Neural progenitor cell (in vitro differentiated cells): Measurements from ENCODE around the gene ITPR2. TPM values are rescaled to one million over a fixed set of nuclear protein-coding genes. Genes with fewer than 3 reads are reported as not detected.

ENCODE experiments used
- DNase-seq: peaks from one replicate; pipeline ENCODE4 v3.0.0-alpha.2; 2016; ENCODE audit warnings: low spot score
- H2AFZ ChIP-seq: fragments of 200-600 bp; sonication (generic); replicated peaks from 2 replicates; pipeline ENCODE4 v1.6.1; 2016; ENCODE audit warnings: antibody characterized with exemption
- H3F3A ChIP-seq: fragments of 200-600 bp; sonication (generic); 2 replicates; pipeline ENCODE4 v1.6.1; 2016; ENCODE audit warnings: antibody characterized with exemption, low read depth
- H3K27ac ChIP-seq: fragments of 200-600 bp; sonication (generic); 2 replicates; pipeline ENCODE4 v1.5.1; 2016; ENCODE audit warnings: mild to moderate bottlenecking
- H3K27me3 ChIP-seq: fragments of 200-600 bp; sonication (generic); 2 replicates; pipeline ENCODE4 v1.6.1; 2016; ENCODE audit warnings: mild to moderate bottlenecking, moderate library complexity
- H3K36me3 ChIP-seq: fragments of 200-600 bp; sonication (generic); 2 replicates; pipeline ENCODE4 v1.5.1; 2016
- H3K4me1 ChIP-seq: fragments of 200-600 bp; sonication (generic); 2 replicates; pipeline ENCODE4 v1.6.1; 2016; ENCODE audit warnings: mixed run types
- H3K4me2 ChIP-seq: fragments of 200-600 bp; sonication (generic); 2 replicates; pipeline ENCODE4 v1.6.1; 2016
- H3K4me3 ChIP-seq: fragments of 200-600 bp; sonication (generic); 2 replicates; pipeline ENCODE4 v1.5.1; 2016
- H3K79me2 ChIP-seq: fragments of 200-600 bp; sonication (generic); 2 replicates; pipeline ENCODE4 v1.6.1; 2016; ENCODE audit warnings: low read depth
- H3K9ac ChIP-seq: fragments of 200-600 bp; sonication (generic); 2 replicates; pipeline ENCODE4 v1.6.1; 2016
- H3K9me3 ChIP-seq: fragments of 200-600 bp; sonication (generic); 2 replicates; pipeline ENCODE4 v1.5.1; 2016; ENCODE audit warnings: low read depth
- H4K20me1 ChIP-seq: fragments of 200-600 bp; sonication (generic); 2 replicates; pipeline ENCODE4 v1.6.1; 2016; ENCODE audit warnings: low read depth
- H3K27ac Mint-ChIP-seq: 3 replicates; pipeline ENCODE4 v1.8.0; 2021; ENCODE audit warnings: mixed read lengths
- H3K27me3 Mint-ChIP-seq: 2 replicates; pipeline ENCODE4 v1.8.0; 2022; ENCODE audit warnings: low read depth, mild to moderate bottlenecking, inconsistent platforms, moderate library complexity, mixed read lengths; ENCODE audit not compliant: insufficient read depth
- H3K36me3 Mint-ChIP-seq: 3 replicates; pipeline ENCODE4 v1.8.0; 2021; ENCODE audit warnings: mixed read lengths
- H3K4me1 Mint-ChIP-seq: 3 replicates; pipeline ENCODE4 v1.8.0; 2021; ENCODE audit warnings: mixed read lengths
- H3K4me3 Mint-ChIP-seq: 3 replicates; pipeline ENCODE4 v1.8.0; 2021; ENCODE audit warnings: mild to moderate bottlenecking, moderate library complexity, mixed read lengths
- H3K9me3 Mint-ChIP-seq: 3 replicates; pipeline ENCODE4 v1.8.0; 2020; ENCODE audit warnings: mixed read lengths
- CTCF ChIP-seq: fragments of 200-600 bp; sonication (generic); IDR thresholded peaks from 2 replicates; pipeline ENCODE4 v1.5.1; 2017; ENCODE audit warnings: antibody characterized with exemption, mild to moderate bottlenecking
- EZH2 ChIP-seq: fragments of 200-600 bp; sonication (generic); IDR thresholded peaks from 2 replicates; pipeline ENCODE4 v1.6.1; 2017; ENCODE audit warnings: antibody characterized with exemption, mild to moderate bottlenecking, moderate library complexity
- EZH2phosphoT487 ChIP-seq: fragments of 200-600 bp; sonication (generic); IDR thresholded peaks from 2 replicates; pipeline ENCODE4 v1.6.1; 2017; ENCODE audit warnings: antibody characterized with exemption
- total RNA-seq: library from RNA; depleted of rRNA; stranded (reverse); fragments of >200 nt; gene quantifications from 2 replicates; pipeline ENCODE4 v1.2.3, GENCODE V29; 2015; ENCODE audit warnings: low replicate concordance

ITPR2 gene
- total RNA-seq, 1 donor from 2014 or later = 11.4 TPM

- Histone ChIP-seq H2AFZ (no peak overlapping the region), H3K4me3 (no peak overlapping the region), H3K79me2 (no peaks in the 10 kb centered on the region), H3K9ac (no peak overlapping the region), H3K27me3 (no peaks in the 10 kb centered on the region), H3K9me3 (no peaks in the 10 kb centered on the region), H3K4me1 (no peaks in the 10 kb centered on the region), H3K27ac (no peak overlapping the region), H3K4me2 (no peak overlapping the region), H3K36me3 (no peaks in the 10 kb centered on the region), H4K20me1 (no peaks in the 10 kb centered on the region), H3F3A (no peaks in the 10 kb centered on the region)
- no peak overlapping the region for H3K27ac Mint-ChIP-seq
- H3K4me3 Mint-ChIP-seq = no peak overlapping the region
- H3K9me3 Mint-ChIP-seq = no peaks in the 10 kb centered on the region
- no peaks in the 10 kb centered on the region for H3K27me3 Mint-ChIP-seq
- no peak for TF ChIP-seq EZH2phosphoT487
- TF ChIP-seq CTCF = no peak
- TF ChIP-seq EZH2 = no peak
- no peak for DNase-seq
- no peaks in the 10 kb centered on the region for H3K4me1 Mint-ChIP-seq
- H3K36me3 Mint-ChIP-seq = no peaks in the 10 kb centered on the region
These were observed 504.9 kb downstream of the ITPR2 start for GRCh38 chr12:26327975-26328644.

GRCh38 chr12:26323673-26324072 is 509.3 kb downstream of the ITPR2 start:
- peaks cover 8% of the 10 kb centered on the region for H3K4me1 Mint-ChIP-seq
- no peaks in the 10 kb centered on the region for H3K27me3 Mint-ChIP-seq
- Histone ChIP-seq H2AFZ (no peak overlapping the region), H3K9ac (no peak overlapping the region), H3K4me1 (no peaks in the 10 kb centered on the region), H3K9me3 (no peaks in the 10 kb centered on the region), H3K4me2 (no peak overlapping the region), H3K4me3 (no peak overlapping the region), H3K27ac (no peak overlapping the region), H3K36me3 (no peaks in the 10 kb centered on the region), H3K27me3 (no peaks in the 10 kb centered on the region), H4K20me1 (no peaks in the 10 kb centered on the region), H3F3A (no peaks in the 10 kb centered on the region), H3K79me2 (no peaks in the 10 kb centered on the region)
- H3K4me3 Mint-ChIP-seq = no peak overlapping the region
- DNase-seq = no peak
- H3K9me3 Mint-ChIP-seq = no peaks in the 10 kb centered on the region
- H3K27ac Mint-ChIP-seq = no peak overlapping the region
- TF ChIP-seq CTCF (no peak), EZH2 (no peak), EZH2phosphoT487 (no peak)
- H3K36me3 Mint-ChIP-seq = no peaks in the 10 kb centered on the region

- H3K79me2 ChIP-seq = no peaks in the 10 kb centered on the region
- no peak overlapping the region for H3K4me2 ChIP-seq
- no peak overlapping the region for H3K4me3 ChIP-seq
- H3K4me3 Mint-ChIP-seq = no peak overlapping the region
- no peak for TF ChIP-seq CTCF
- no peak for TF ChIP-seq EZH2phosphoT487
- no peak for TF ChIP-seq EZH2
- H3F3A ChIP-seq = no peaks in the 10 kb centered on the region
- DNase-seq = no peak
- no peaks in the 10 kb centered on the region for H3K9me3 ChIP-seq
- H3K27me3 ChIP-seq = no peaks in the 10 kb centered on the region
- H3K4me1 ChIP-seq = no peaks in the 10 kb centered on the region
- no peak overlapping the region for H2AFZ ChIP-seq
- H4K20me1 ChIP-seq = no peaks in the 10 kb centered on the region
- H3K27ac Mint-ChIP-seq = peak overlapping the region; percentile 17
- H3K9ac ChIP-seq = no peak overlapping the region
- H3K9me3 Mint-ChIP-seq = peaks cover 6% of the 10 kb centered on the region
- peaks cover 2% of the 10 kb centered on the region for H3K27me3 Mint-ChIP-seq
- no peaks in the 10 kb centered on the region for H3K36me3 ChIP-seq
- peaks cover 16% of the 10 kb centered on the region for H3K4me1 Mint-ChIP-seq
- H3K36me3 Mint-ChIP-seq = no peaks in the 10 kb centered on the region
- no peak overlapping the region for H3K27ac ChIP-seq
These were observed 513.5 kb downstream of the ITPR2 start for GRCh38 chr12:26319511-26319910.
